Umbilical cord (tissue), 2 donors: ENCODE measurements around the gene TBC1D10B. TPM values are rescaled to one million over a fixed set of nuclear protein-coding genes. Genes with fewer than 3 reads are reported as not detected.
"Not testable (repeated sequence)": the region's sequence is repeated elsewhere in the genome, so short reads cannot be mapped to it uniquely, and the experiment has no call there.

Source experiments
- DNase-seq: peaks from one replicate; pipeline ENCODE4 v3.0.0-alpha.2; 2015; ENCODE audit warnings: low spot score
- total RNA-seq: library from RNA; depleted of rRNA; stranded (reverse); fragments of >200 nt; gene quantifications from one replicate; pipeline ENCODE4 v1.2.3, GENCODE V29; 2014; ENCODE audit warnings: low replicate concordance; ENCODE audit not compliant: insufficient read depth

Gene TBC1D10B
- total RNA-seq, 1 donor from 2014 or later = 35.6 TPM

DNA sequence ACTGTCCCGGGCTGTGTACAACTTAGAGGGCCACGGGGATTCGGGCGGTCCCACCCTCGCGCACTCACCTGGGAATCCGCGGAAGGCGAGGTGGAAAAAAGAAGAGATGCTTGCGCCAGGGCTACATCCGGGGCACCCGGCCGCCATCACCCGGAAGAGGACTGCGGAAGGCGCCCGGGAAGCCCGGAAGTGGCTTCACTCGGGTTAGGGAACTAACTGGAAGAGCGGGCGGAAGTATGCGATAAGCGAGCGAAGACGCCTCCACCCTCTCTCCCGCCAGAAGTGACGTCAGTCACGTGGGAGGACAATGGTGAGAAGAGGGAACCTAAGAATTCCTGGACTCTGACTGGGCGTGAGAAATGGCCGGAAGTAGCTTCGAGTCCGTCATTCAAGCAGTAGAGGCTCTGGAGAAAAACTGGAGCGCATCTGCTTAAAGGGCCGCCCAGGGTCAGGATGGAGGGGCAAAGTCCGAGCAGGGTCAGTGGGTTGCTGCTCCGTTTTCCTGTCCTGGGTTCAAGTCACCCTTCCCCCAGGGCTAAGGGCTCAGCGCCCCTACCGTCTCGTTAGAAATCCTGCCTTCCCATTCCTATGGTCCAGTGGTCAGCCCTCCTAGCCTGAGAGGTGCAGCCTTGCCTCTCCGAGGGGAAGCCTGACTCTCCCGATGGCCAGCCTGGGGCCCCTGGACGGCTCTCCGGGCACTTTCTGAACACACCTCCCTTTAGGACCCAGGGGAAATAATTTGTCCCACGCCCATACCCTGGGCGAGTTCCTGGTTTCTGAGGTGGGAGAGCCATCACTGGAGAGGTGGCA is 14.9 kb downstream of the TBC1D10B start, which contains the start of gene CD2BP2:
Gene CD2BP2, minus strand, starts transcription at position 165 of the 810 bp plus-strand sequence. CDS start 627 bp downstream, outside the sequence.
- DNase-seq = peak; percentile 100

DNA sequence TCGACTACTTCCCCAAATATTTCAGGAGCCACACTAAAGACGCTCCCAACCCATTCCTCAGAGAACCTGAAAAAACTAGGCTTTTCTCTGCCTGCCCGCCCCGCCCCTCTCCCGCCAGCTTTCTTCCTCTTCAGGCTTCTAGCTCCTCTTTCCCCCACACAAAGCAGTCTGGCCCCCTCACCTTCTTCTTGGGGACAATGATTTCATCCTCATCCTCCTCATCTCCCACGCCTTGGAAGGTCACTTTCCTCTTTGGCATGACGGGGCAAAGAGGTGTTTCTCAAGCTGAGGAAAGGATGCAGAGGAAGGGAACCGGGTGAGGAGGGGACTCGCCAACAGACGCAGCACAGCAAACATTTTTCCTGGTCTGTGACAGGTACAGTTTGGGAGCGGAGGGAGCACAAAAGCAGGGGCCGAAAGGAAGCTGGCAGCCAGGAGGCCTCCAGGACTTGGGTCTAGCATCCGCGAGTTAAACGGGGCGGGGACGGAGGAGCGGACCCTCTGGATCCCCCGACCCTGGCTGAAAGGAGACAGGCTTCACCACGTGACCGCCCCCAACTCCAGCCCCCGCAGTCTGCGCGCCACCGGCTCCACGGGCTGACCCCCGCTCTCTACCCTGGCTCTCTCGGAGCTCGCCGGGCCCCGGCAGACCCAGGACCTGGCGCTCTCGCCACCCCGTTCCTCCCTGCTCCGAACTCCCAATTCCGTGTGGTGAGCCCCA is 15.7 kb downstream of the TBC1D10B start:
- peak; percentile 13 for DNase-seq

DNA sequence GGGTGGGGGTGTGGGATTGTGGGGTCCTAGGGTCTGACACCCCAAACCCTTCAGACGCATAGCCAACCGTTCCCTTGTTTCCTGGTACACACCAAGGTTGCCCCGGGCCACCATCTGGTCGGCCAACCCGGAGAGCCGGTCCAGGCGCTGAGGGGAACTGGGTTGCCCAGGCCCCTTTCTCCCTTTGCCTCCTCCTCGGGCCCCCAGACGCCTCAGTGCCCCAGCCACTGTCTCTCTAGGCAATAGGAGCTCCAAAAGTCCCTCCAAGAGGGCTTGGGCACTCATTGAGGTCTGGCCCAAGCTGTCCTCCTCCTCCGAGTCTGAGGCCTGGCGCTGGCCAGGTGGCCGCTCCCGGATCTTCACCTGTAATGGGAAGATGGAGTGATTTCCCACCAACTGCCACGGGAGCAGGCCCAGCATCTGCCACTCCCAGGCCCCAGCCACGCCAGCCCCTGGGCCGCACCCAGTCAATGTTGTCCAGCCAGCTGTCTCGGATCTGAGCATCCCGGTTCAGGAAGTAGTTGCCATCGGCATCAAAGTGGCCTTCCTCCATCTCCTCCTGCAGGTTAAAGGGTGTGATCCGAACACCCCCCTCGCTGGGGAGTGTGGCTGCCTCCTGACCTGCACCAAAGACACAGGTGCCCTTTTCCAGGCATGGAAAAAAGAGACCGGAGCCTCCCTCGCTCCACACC is 16.7 kb downstream of the TBC1D10B start:
- DNase-seq = no peak

DNA sequence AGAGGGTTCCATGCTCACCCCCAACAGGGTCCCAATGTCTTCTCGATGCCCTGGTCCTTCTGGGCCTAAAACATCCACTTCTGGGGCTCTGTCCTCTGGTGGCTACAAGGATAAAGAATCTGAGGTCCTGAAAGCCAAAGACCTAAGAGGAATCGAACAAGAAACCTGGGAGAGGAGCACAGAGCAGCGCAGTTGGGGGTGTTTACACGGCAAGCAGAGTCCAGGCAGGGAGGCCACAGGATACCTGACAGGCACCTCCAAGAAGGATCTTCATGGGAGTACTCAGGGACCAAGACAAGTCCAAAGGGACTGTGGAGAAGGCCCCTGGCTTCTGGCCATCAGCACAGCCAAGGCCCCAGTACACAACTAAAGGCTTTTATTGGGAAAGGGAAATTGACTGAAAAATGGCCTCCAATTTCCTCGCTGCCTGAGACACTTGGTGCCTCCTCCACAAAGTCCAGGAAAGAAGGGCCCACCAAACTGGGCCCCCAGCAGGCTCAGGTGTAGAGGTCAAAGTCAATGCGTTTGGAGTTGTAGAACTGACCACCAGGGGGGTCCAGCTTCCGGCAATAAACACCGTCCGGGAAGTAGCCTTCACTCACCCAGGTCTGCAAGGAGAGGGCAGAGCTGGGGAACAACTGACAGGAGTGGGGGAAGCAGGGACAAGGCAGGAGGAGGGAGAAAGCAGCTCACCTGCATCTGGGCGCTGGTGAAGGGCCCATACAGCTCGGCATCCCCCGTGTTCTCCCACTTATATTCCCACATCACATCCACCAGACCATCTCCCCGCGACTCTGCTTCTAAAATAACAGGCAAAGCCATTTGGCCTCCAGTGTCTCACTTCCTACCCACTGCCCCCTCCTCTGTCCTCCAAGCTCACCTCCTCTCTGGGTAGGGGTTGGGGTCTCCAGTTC is 17.5 kb downstream of the TBC1D10B start:
- no peak for DNase-seq

DNA sequence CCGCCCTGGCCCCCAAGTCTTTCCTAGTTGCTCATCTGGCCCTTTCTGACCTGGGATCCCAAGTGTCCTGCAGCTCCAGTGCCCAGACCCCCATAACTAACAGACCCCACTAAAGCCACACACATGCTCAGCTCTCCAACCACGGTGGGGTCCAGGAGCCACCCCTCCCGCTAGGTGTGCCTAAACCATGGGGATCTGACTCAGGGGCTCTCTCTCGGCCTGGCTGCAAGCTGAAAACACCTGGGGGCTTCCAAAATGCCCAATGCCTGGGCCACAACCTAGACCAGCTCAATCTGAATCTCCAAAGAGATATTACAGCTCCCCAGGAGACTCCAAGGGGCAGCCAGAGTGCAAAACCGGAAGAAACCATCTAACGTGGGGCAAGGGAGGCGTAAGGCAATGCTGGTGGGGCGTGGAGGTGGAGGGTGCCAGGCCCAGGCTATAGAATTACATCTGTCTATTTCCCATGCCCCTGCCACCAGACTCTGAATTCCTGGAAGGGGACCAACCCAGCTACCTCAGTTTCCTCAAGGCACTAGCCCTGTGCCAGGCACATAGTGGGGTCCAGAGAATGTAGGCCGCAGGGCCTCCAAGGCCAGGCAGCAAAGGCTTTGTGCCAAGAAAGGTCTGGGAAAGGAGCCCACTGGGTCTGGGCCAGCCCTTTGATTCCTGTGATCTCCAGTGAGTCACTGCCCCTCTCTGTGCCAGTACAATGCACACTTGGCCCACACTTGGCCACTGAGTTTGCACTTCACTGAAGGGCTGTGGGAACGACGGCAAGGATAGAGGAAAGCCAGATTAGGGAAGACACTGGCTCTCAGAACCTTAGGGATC is 18.5 kb downstream of the TBC1D10B start:
- peak; percentile 47 for DNase-seq

DNA sequence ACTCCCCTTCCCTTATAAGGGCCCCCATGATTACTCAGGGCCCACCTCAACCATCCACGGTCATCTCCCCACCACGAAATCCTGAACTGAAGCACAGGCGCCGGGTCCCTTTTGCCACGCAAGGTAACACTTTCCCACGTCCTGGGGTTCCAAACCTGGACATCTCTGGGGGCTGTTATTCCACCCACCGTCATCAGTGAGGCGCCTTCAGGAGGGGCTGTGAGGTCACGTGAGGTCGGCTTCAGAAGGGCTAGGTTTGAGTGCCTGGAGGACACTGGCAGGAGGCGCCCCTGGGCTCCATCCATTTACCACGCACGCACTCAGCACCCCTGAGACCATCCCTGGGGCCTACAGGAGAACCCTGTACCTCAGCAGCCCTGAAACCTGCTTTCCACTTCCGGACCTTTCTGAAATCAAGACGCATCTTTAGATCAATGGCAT is 19.3 kb downstream of the TBC1D10B start:
- no peak for DNase-seq

DNA sequence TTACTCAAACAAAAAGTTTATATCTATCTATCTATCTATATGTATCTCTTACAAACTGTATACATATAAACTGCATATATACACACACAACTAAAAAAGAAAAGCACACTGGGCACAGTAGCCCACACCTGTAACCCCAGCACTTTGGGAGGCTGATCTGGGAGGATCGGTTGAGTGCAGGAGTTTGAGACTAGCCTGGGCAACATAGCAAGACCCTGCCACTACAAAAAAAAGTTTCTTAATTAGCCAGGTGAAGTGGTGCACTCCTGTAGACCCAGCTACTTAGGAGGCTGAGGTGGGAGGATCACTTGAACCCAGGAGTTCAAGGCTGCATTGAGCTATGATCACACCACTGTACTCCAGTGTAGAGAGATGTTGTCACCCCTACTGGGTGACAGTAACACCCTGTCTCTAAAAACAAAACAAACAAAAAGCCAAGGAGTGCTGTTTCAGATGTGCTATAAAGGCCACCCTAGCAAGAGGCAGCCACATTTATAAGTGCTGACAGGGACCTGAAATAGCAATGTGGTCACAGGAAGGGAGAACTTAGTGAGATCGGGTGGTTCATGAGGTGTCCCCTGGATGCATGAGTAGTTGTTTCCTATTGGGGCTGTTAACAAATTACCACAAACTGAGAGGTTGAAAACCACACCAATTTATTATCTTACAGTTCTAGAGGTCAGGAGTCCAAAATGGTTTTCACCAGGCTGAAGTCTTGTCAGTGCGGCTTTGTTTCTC is 20.0 kb downstream of the TBC1D10B start:
- no peak for DNase-seq

DNA sequence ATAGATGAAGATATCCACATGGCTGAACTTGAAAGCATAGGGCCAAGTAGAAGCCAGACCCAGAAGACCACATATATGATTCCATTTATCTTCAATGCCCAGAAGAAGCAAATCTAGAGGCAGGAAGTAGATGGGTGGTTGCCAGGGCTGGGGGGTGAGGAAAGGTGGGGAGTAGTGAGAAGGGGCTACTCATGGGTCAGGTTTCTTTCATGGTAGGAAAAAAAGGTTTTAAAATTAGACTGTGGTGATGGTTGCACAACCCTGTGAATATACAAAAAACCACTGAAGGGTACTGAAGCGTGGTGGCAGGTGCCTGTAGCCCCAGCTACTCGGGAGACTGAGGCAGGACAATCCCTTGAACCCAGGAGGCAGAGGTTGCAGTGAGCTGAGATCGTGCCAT is 20.6 kb downstream of the TBC1D10B start:
- DNase-seq = no peak

DNA sequence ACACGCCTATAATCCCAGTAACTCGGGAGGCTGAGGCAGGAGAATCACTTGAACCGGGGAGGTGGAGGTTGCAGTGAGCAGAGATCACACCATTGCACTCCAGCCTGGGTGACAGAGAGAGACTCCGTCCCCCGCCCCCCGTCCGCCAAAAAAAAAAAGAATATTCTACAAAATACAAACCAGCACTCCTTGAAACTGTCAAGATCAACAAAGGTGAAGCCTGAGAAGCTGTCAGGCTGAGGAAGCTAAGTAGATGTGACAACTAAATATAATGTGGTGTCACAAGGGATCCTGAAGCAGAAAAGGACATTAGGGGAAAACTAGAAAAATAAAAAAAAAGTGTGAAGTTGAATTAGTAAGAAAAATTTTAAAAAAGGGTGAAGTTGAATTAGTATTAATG is 21.4 kb downstream of the TBC1D10B start:
- DNase-seq = no peak

DNA sequence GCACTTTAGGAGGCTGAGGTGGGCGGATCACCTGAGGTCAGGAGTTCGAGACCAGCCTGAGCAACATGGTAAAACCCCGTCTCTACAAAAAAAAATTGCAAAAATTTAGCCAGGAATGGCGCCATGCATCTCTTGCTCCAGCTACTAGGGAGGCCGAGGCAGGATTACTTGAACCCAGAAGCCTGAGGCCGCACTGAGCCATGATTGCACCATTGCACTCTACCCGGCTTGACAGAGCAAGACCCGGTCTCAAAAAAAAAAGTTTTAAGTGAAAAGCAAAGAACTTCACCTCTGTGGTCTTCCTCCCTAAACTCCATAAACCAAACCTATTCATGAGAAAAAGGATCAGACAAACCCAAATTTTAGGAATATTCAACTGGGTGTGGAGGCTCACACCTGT is 22.2 kb downstream of the TBC1D10B start:
- DNase-seq = no peak

DNA sequence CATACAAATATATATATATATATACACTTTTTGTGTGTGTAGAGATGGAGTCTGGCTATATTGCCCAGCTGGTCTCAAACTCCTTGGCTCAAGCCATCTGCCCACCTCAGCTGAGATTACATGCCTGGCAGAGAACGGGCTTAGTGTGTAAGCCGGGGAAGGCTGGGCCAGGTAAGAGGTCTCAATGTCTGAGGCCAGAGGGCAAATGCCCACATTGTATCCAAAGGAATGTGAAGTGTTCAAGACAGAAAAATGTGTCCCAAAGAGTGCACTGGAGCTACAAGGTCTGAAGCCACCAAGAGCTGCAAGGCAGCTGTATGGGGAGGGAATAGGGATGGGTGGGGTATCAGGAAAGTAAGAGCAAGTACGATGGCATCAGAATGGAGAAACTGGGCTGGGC is 24.0 kb downstream of the TBC1D10B start:
- no peak for DNase-seq

DNA sequence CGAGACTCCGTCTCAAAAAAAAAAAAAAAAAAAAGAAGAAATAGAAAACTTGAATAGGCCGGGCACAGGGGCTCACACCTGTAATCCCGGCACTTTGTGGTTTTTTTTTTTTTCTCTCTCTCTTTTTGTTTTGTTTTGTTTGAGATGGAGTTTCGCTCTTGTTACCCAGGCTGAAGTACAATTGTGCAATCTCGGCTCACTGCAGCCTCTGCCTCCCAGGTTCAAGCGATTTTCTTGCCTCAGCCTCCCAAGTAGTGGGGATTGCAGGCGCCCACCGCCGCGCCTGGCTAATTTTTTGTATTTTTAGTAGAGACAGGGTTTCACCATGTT is 26.8 kb downstream of the TBC1D10B start:
- not testable (repeated sequence) for DNase-seq

DNA sequence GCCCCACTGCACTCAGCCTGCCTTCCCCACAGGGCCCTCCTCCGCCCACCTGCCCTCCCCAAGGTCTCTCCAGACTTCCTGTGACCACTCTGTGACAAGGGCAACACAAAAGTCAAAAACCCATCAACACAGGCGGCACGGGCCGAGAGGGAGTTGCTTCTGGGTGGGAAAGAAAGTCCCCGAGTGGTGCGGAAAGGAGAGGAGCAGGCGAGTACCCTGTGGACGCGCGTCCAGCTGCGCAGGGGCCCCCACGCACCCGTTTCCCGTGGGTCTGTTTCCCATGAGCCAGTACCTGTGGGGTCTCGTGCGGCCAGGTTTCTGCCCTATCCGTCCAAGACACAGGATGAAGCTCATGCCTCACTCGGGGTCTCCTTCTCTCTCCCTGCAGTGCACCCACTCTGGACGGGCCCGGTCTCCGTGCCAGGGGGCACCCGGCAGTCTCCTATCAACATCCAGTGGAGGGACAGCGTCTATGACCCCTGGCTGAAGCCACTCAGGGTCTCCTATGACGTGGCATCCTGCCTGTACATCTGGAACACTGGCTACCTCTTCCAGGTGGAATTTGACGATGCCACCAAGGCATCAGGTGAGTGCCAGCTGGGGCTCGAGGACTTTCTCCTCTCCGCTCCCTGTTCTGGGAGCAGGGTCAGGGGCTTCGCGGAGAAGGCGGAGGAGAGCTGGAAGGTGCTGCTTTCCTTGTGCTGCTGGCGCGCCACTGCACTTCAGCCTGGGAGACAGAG is 27.4 kb downstream of the TBC1D10B start:
- no peak for DNase-seq

DNA sequence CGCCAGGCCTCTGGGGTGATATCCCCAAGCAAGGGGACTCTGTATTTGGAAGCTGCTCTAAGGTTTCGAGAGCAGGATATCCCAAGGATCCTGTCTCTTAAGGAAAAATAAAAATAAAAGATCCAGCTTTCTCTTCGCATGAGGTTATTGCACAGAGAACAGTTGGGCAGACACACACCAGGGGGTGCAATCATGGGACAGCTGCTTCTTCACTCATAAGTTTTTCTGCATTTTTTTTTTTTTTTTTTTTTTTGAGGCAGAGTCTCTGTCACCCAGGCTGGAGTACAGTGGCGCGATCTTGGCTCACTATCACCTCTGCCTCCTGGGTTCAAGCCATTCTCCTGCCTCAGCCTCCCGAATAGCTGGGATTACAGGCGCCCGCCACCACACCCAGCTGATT is 28.3 kb downstream of the TBC1D10B start:
- DNase-seq = not testable (repeated sequence)

DNA sequence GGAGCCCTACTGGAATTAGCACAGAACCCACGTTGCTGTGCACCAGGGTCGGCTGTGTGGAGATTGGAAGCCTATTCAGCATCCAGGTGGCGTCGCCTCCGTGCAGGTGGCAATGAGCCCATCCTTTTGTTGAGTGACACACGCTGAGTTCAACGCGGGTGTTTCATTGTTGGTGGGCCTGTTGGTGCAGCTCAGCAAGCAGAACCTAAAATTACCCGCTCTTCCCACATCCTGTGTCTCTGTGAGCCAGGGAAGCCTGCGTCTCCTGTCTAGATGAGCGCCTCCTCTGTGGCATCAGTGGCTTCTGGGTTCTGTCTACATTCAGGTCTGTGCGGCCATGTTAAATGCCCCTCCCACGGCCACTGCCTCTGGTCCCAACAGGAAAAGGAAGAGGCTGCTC is 29.7 kb downstream of the TBC1D10B start:
- DNase-seq = no peak

DNA sequence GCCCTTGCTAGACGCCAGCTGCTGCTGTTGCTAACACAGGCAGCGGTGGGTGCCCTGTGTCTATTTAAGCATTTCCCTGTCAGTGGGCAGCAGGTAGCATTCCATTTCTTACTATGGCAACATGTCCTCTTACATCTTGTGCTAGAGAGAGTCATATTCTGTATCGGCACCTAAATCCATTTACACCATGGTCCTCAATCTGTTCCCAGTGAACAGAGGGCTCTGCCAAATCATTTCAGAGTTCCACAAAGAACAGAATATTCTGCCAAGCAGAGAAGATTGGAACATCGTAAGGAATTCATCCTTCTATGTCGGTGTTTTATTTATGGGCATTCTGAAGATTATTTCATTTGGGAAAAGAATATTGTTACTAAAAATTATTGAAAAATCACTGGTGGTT is 31.6 kb downstream of the TBC1D10B start:
- DNase-seq = not testable (repeated sequence)

DNA sequence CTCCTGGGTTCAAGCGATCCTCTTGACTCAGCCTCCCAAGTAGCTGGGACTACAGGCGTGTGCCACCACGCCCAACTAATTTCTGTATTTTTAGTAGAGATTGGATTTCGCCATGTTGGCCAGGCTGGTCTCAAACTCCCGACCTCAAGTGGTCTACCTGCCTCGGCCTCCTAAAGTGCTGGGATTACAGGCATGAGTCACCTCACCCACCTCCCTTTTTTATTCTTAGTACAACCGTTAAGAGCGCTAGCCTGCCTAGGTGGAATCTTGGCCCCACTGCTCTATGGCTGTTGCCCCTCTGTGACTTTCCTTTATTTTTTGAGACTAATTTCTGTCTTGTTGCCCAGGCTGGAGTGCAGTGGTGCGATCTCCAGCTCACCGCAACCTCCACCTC is 32.3 kb downstream of the TBC1D10B start:
- DNase-seq = not testable (repeated sequence)

DNA sequence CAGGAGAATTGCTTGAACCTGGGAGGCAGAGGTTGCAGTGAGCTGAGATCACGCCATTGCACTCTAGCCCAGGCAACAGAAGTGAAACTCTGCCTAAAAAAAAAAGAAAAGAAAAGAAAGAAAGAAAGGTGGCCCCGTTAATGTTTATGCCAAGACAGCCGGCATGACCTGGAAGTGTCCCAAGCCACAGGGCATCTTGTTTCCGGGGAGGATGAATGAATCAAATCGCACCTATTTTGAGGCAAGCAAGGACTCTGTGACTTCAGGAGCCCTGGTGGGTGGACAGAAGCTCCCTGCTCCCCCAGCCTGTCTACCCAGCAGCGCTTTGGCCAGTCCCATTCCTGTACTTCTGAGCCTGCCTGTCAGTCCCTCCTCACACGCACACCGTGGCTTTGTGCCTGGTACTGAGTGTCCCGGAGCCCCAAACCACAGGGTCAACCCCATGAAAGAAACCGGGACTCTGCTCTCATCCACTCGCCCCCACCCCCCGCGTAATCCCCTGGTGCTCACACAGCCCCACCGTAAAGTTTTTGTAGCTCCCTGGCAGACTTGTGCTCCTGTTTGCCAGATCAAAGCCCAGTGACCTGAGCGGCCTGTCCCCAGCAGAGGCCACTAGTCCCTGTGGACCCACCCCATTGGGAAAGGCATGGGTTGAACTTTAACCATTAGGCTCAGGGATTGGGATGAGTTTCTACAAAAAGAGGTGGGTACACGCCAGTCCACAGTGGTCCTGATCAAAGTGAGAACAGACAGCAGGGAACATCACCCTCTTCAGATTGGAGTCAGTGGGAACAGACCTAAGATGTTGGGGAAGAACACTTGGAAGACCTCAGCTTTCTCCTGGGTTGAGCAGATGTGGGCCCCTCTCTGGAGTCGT is 34.5 kb downstream of the TBC1D10B start:
- DNase-seq = peak; percentile 33
